CD14-positive monocyte (primary cell): ENCODE data around the gene HEMK1. TPM values are rescaled to one million over a fixed set of nuclear protein-coding genes. Genes with fewer than 3 reads are reported as not detected.

Experiments used
- DNase-seq, 3 donors: peaks; one replicate each; pipeline ENCODE4 v3.0.0-alpha.2; 2011 to 2022
- H2AFZ ChIP-seq: 2 replicates; pipeline ENCODE4 v1.6.0; 2012; ENCODE audit warnings: mild to moderate bottlenecking, low read depth, low read length, inconsistent platforms; ENCODE audit not compliant: insufficient read depth, poor library complexity, severe bottlenecking
- H3K27ac ChIP-seq, 2 donors: 1 replicate in 1 of 2; 2 replicates in 1 of 2; pipeline ENCODE4 v1.5.1; 2012 to 2013; ENCODE audit warnings: low read length in 2 of 2, control low read depth in 1 of 2, inconsistent platforms in 1 of 2, low read depth in 1 of 2, mild to moderate bottlenecking in 1 of 2
- H3K27me3 ChIP-seq, 2 donors: one replicate each; pipeline versions ENCODE4 v1.6.0 to v1.6.1; 2011 to 2013; ENCODE audit warnings: low read length in 2 of 2; ENCODE audit not compliant: control insufficient read depth in 2 of 2, insufficient read depth in 2 of 2
- H3K36me3 ChIP-seq, 2 donors: replicated peaks in 1 of 2; 1 replicate in 1 of 2; 2 replicates in 1 of 2; pipeline versions ENCODE4 v1.5.1 to v1.6.1; 2012 to 2013; ENCODE audit warnings: low read length in 2 of 2, control low read depth in 1 of 2, inconsistent platforms in 1 of 2, mild to moderate bottlenecking in 1 of 2; ENCODE audit not compliant: insufficient read depth in 2 of 2, control insufficient read depth in 1 of 2
- H3K4me1 ChIP-seq, 2 donors: 1 replicate in 1 of 2; 2 replicates in 1 of 2; pipeline versions ENCODE4 v1.5.1 to v1.6.1; 2012 to 2013; ENCODE audit warnings: low read length in 2 of 2, control low read depth in 1 of 2, inconsistent platforms in 1 of 2, mild to moderate bottlenecking in 1 of 2, moderate library complexity in 1 of 2; ENCODE audit not compliant: insufficient read depth in 2 of 2, control insufficient read depth in 1 of 2
- H3K4me2 ChIP-seq: replicated peaks from 2 replicates; pipeline ENCODE3; 2012; ENCODE audit warnings: low read length, moderate library complexity, mild to moderate bottlenecking; ENCODE audit not compliant: poor library complexity, severe bottlenecking; ENCODE audit errors: extremely low read depth
- H3K4me3 ChIP-seq, 3 experiments: fragments of 200-600 bp in 1 of 3; sonication (generic) in 1 of 3; replicated peaks in 1 of 3; 1 replicate in 2 of 3; 2 replicates in 1 of 3; pipeline ENCODE4 v1.5.1; 2011 to 2013; ENCODE audit warnings: low read length in 3 of 3, mild to moderate bottlenecking in 3 of 3, control low read depth in 2 of 3, low read depth in 2 of 3, inconsistent platforms in 1 of 3, moderate library complexity in 1 of 3
- H3K79me2 ChIP-seq: 2 replicates; pipeline ENCODE4 v1.6.0; 2012; ENCODE audit warnings: mild to moderate bottlenecking, control low read depth, inconsistent platforms, low read length, moderate library complexity; ENCODE audit not compliant: insufficient read depth
- H3K9ac ChIP-seq: 2 replicates; pipeline ENCODE4 v1.6.0; 2017; ENCODE audit warnings: low read length, mild to moderate bottlenecking; ENCODE audit not compliant: insufficient read depth, poor library complexity, severe bottlenecking
- H3K9me3 ChIP-seq, 2 donors: replicated peaks in 1 of 2; 1 replicate in 1 of 2; 2 replicates in 1 of 2; pipeline versions ENCODE4 v1.5.1 to v1.6.1; 2012 to 2013; ENCODE audit warnings: low read length in 2 of 2, control low read depth in 1 of 2; ENCODE audit not compliant: control insufficient read depth in 1 of 2, insufficient read depth in 1 of 2
- H4K20me1 ChIP-seq: 2 replicates; pipeline ENCODE4 v1.6.0; 2012; ENCODE audit warnings: mild to moderate bottlenecking, low read length, control low read depth, moderate library complexity; ENCODE audit not compliant: insufficient read depth
- H3K27ac Mint-ChIP-seq, 7 donors: one replicate each; pipeline ENCODE4 v1.8.0; 2020; ENCODE audit warnings: mild to moderate bottlenecking in 7 of 7, mixed read lengths in 7 of 7, moderate library complexity in 6 of 7, inconsistent platforms in 2 of 7
- H3K27me3 Mint-ChIP-seq, 3 donors: one replicate each; pipeline ENCODE4 v1.8.0; 2021 to 2022; ENCODE audit warnings: low read depth in 3 of 3, mild to moderate bottlenecking in 3 of 3, mixed read lengths in 3 of 3, moderate library complexity in 3 of 3, inconsistent platforms in 1 of 3
- H3K36me3 Mint-ChIP-seq, 2 donors: one replicate each; pipeline ENCODE4 v1.8.0; 2020; ENCODE audit warnings: mixed read lengths in 2 of 2, inconsistent platforms in 1 of 2, mild to moderate bottlenecking in 1 of 2
- H3K4me1 Mint-ChIP-seq: one replicate; pipeline ENCODE4 v1.8.0; 2020; ENCODE audit warnings: mild to moderate bottlenecking, mixed read lengths
- H3K4me3 Mint-ChIP-seq, 2 donors: one replicate each; pipeline ENCODE4 v1.8.0; 2020; ENCODE audit warnings: mild to moderate bottlenecking in 2 of 2, mixed read lengths in 2 of 2, moderate library complexity in 1 of 2
- H3K9me3 Mint-ChIP-seq, 7 donors: one replicate each; pipeline ENCODE4 v1.8.0; 2020 to 2022; ENCODE audit warnings: mixed read lengths in 7 of 7, mild to moderate bottlenecking in 6 of 7, moderate library complexity in 6 of 7, inconsistent platforms in 2 of 7
- CTCF ChIP-seq: fragments of 200-600 bp; IDR thresholded peaks from one replicate; pipeline ENCODE4 v1.8.0; 2022; ENCODE audit warnings: antibody characterized with exemption, mild to moderate bottlenecking
- WGBS: methylation state at CpG from one replicate; pipeline ENCODE4 v1.1.5; 2013; ENCODE audit warnings: missing lambda C conversion rate; ENCODE audit not compliant: insufficient coverage; 5-methylcytosine and 5-hydroxymethylcytosine counted together
- intact Hi-C, 2 donors: fragments of 100-400 bp; cut with micrococcal nuclease; formaldehyde crosslinking; loops; one replicate each; pipeline versions ENCODE4 v1.15.0 to v1.15.1; 2023
- polyA plus RNA-seq, 3 donors: library from polyadenylated mRNA; depleted of rRNA in 1 of 3; unstranded in 2 of 3; stranded (reverse) in 1 of 3; fragments of 300-500 nt in 2 of 3; fragments of >200 nt in 1 of 3; fragmentation: Illumina TruSeq in 2 of 3; gene quantifications; 1 replicate in 2 of 3; 2 replicates in 1 of 3; pipeline ENCODE4 v1.2.3, GENCODE V29; 2012 to 2021

Gene HEMK1
- polyA plus RNA-seq, 3 donors, result 10.1 to 14.0 (median 12.1) TPM

GRCh38 chr3:50604110-50604621, 34.8 kb downstream of the HEMK1 start:
- Histone ChIP-seq H3K36me3 (peaks cover 29 to 40% of the 10 kb centered on the region in 2 donors), H3K4me1 (peaks cover 90 to 100% of the 10 kb centered on the region in 2 donors), H3K4me2 (no peak overlapping the region), H3K27me3 (no peaks in the 10 kb centered on the region), H3K9me3 (no peaks in the 10 kb centered on the region), H3K9ac (no peak overlapping the region), H3K79me2 (peaks cover 79% of the 10 kb centered on the region), H3K4me3 (no peak overlapping the region), H3K27ac (peak overlapping the region in 1 of 2 donors; percentile 20), H4K20me1 (peaks cover 43% of the 10 kb centered on the region), H2AFZ (no peak overlapping the region)
- Mint-ChIP-seq H3K27ac (peak overlapping the region in 3 of 7 donors; percentile 17 to 94 (median 63)), H3K4me1 (peaks cover 97% of the 10 kb centered on the region), H3K27me3 (peaks cover 0 to 3% (median 0%) of the 10 kb centered on the region in 3 donors), H3K4me3 (peak overlapping the region in 1 of 2 donors; percentile 21), H3K9me3 (no peaks in the 10 kb centered on the region), H3K36me3 (peaks cover 61 to 74% of the 10 kb centered on the region in 2 donors)
- DNase-seq, result no peak
- no peak for TF ChIP-seq CTCF
- 88% methylated on average over 3 of the region's 5 CpGs for WGBS
- intact Hi-C loops, result no loop called here

- no peak overlapping the region for H2AFZ ChIP-seq
- intact Hi-C loops, result no loop called here
- peaks cover 0 to 3% (median 0%) of the 10 kb centered on the region in 3 donors for H3K27me3 Mint-ChIP-seq
- no peaks in the 10 kb centered on the region for H3K9me3 Mint-ChIP-seq
- H3K36me3 Mint-ChIP-seq, result peaks cover 61 to 69% of the 10 kb centered on the region in 2 donors
- H3K4me2 ChIP-seq, result peak overlapping the region; percentile 13
- peak; percentile 49 to 73 (median 72) for DNase-seq
- H3K27me3 ChIP-seq, result no peaks in the 10 kb centered on the region
- WGBS, result 42% methylated on average over 11 of the region's 14 CpGs
- peaks cover 85% of the 10 kb centered on the region for H3K79me2 ChIP-seq
- no peak for TF ChIP-seq CTCF
- H3K4me3 Mint-ChIP-seq, result peak overlapping the region; percentile 7 to 44
- H3K27ac Mint-ChIP-seq, result peak overlapping the region; percentile 18 to 84 (median 69)
- H3K36me3 ChIP-seq, result peaks cover 29 to 40% of the 10 kb centered on the region in 2 donors
- H3K9ac ChIP-seq, result no peak overlapping the region
- peaks cover 50% of the 10 kb centered on the region for H4K20me1 ChIP-seq
- peaks cover 98% of the 10 kb centered on the region for H3K4me1 Mint-ChIP-seq
- peak overlapping the region; percentile 20 to 26 for H3K27ac ChIP-seq
- H3K9me3 ChIP-seq, result no peaks in the 10 kb centered on the region
- H3K4me3 ChIP-seq, result no peak overlapping the region
- peaks cover 90 to 100% of the 10 kb centered on the region in 2 donors for H3K4me1 ChIP-seq
These were observed 35.6 kb downstream of the HEMK1 start for GRCh38 chr3:50604628-50605588.
